Stimulated activated CD4-positive, alpha-beta T cell treated with anti-CD3 and anti-CD28 coated beads, Interleukin-4, amount 100 ng/mL, for 1 hour (primary cell): Measurements from ENCODE around the gene ZFPL1.
A peak's percentile ranks its signal among the peaks of the same experiment; 100 is the strongest.

Experiments used
- DNase-seq: peaks from one replicate; pipeline ENCODE4 v3.0.0-alpha.2; 2020

The ZFPL1 gene

GRCh38 chr11:65060913-65061408 is 23.1 kb upstream of the ZFPL1 start:
- no peak for DNase-seq

GRCh38 chr11:65063532-65063931 is 20.5 kb upstream of the ZFPL1 start:
- no peak for DNase-seq

- DNase-seq, result no peak
Measured at GRCh38 chr11:65064847-65065240, 19.2 kb upstream of the ZFPL1 start.

GRCh38 chr11:65065851-65066250 is 18.2 kb upstream of the ZFPL1 start:
- DNase-seq, result no peak

- no peak for DNase-seq
Measured at GRCh38 chr11:65066315-65066714, 17.7 kb upstream of the ZFPL1 start.

- no peak for DNase-seq
Measured at GRCh38 chr11:65066805-65067291, 17.2 kb upstream of the ZFPL1 start.

- DNase-seq, result no peak
Measured at GRCh38 chr11:65067446-65067845, 16.6 kb upstream of the ZFPL1 start.

- no peak for DNase-seq
Measured at GRCh38 chr11:65069217-65069616, 14.8 kb upstream of the ZFPL1 start.

- DNase-seq, result no peak
Measured at GRCh38 chr11:65071907-65072630, 12.0 kb upstream of the ZFPL1 start.

GRCh38 chr11:65072631-65072966 is 11.4 kb upstream of the ZFPL1 start:
- no peak for DNase-seq

- no peak for DNase-seq
Measured at GRCh38 chr11:65077451-65077850, 6.6 kb upstream of the ZFPL1 start.

GRCh38 chr11:65078151-65078550 is 5.9 kb upstream of the ZFPL1 start:
- peak; percentile 75 for DNase-seq

GRCh38 chr11:65078786-65079342 is 5.2 kb upstream of the ZFPL1 start:
- no peak for DNase-seq

GRCh38 chr11:65083134-65083833 is 738 bp upstream of the ZFPL1 start:
- no peak for DNase-seq

- DNase-seq, result no peak
Measured at GRCh38 chr11:65084598-65085375, 765 bp downstream of the ZFPL1 start.

- no peak for DNase-seq
Measured at GRCh38 chr11:65085446-65085845, 1.4 kb downstream of the ZFPL1 start.

- DNase-seq, result no peak
Measured at GRCh38 chr11:65086809-65087208, 2.8 kb downstream of the ZFPL1 start.

GRCh38 chr11:65087216-65087615 is 3.2 kb downstream of the ZFPL1 start:
- DNase-seq, result no peak

GRCh38 chr11:65087827-65088226 is 3.8 kb downstream of the ZFPL1 start:
- no peak for DNase-seq

GRCh38 chr11:65089621-65090020 is 5.6 kb downstream of the ZFPL1 start:
- DNase-seq, result no peak

- DNase-seq, result no peak
Measured at GRCh38 chr11:65090628-65091027, 6.6 kb downstream of the ZFPL1 start.

GRCh38 chr11:65095427-65095826 is 11.4 kb downstream of the ZFPL1 start:
- no peak for DNase-seq
